Anterior cingulate cortex (tissue), 58 donors: ENCODE results near the gene NDOR1.
"Not testable (repeated sequence)": the region's sequence is repeated elsewhere in the genome, so short reads cannot be mapped to it uniquely, and the experiment has no call there.

Experiments used
- DNase-seq, 58 donors: peaks; one replicate each; lab custom pipeline; 2025; lab: John Stamatoyannopoulos, UW

Gene NDOR1

GRCh38 chr9:137240318-137240840 is 34.9 kb downstream of the NDOR1 start:
- peak in 55 of 58 donors; percentile 13 to 90 (median 76) for DNase-seq

- DNase-seq, result peak; percentile 80 to 100 (median 99)
Observed at GRCh38 chr9:137240841-137241489, 35.5 kb downstream of the NDOR1 start, which contains the start of gene TUBB4B. Gene TUBB4B (plus strand): TSS chr9:137241287. CDS start chr9:137241361, 74 bp downstream.

- peak in 6 of 58 donors; percentile 33 to 67 (median 55) for DNase-seq
Observed at GRCh38 chr9:137241490-137242268, 36.2 kb downstream of the NDOR1 start.

- DNase-seq, result no peak
Observed at GRCh38 chr9:137242269-137243203, 37.0 kb downstream of the NDOR1 start.

- not testable (repeated sequence) for DNase-seq
Observed at GRCh38 chr9:137243266-137243625, 37.7 kb downstream of the NDOR1 start.

- no peak for DNase-seq
Observed at GRCh38 chr9:137243626-137244485, 38.4 kb downstream of the NDOR1 start.

- DNase-seq, result no peak
Observed at GRCh38 chr9:137244486-137245449, 39.3 kb downstream of the NDOR1 start.

GRCh38 chr9:137245450-137246421 is 40.2 kb downstream of the NDOR1 start:
- no peak for DNase-seq

- DNase-seq, result no peak
Observed at GRCh38 chr9:137247135-137247915, 41.8 kb downstream of the NDOR1 start.

GRCh38 chr9:137247916-137248175 is 42.3 kb downstream of the NDOR1 start:
- no peak for DNase-seq

GRCh38 chr9:137250329-137251193 is 45.1 kb downstream of the NDOR1 start:
- DNase-seq, result no peak

GRCh38 chr9:137251194-137251461 is 45.6 kb downstream of the NDOR1 start, which contains the start of gene STPG3:
Gene STPG3 (plus strand): TSS chr9:137251286. CDS start chr9:137251287, 1 bp downstream.
- no peak for DNase-seq

GRCh38 chr9:137251490-137252268 is 46.2 kb downstream of the NDOR1 start:
- no peak for DNase-seq

GRCh38 chr9:137252555-137253506 is 47.3 kb downstream of the NDOR1 start:
- no peak for DNase-seq
